ENCODE measurements around the gene SHMT1.
"Not testable (repeated sequence)": the region's sequence is repeated elsewhere in the genome, so short reads cannot be mapped to it uniquely, and the experiment has no call there.

The SHMT1 gene

DNA sequence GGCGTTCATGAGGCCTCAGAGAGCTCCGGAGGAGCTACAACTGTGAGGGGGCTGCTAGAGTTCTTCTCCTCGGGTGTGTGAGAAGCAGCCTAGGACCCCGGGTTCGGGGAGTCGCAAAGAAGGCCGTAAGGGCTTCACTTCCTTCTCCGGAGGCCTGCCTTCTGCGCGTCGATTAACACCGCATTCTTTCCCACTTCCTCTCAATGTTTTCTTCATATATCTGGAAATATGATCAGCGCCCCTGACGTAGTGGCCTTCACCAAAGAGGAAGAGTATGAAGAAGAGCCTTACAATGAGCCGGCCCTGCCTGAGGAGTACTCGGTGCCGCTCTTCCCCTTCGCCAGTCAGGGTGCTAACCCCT is 47.8 kb downstream of the SHMT1 start:
- TF ChIP-seq, protein P1, sequence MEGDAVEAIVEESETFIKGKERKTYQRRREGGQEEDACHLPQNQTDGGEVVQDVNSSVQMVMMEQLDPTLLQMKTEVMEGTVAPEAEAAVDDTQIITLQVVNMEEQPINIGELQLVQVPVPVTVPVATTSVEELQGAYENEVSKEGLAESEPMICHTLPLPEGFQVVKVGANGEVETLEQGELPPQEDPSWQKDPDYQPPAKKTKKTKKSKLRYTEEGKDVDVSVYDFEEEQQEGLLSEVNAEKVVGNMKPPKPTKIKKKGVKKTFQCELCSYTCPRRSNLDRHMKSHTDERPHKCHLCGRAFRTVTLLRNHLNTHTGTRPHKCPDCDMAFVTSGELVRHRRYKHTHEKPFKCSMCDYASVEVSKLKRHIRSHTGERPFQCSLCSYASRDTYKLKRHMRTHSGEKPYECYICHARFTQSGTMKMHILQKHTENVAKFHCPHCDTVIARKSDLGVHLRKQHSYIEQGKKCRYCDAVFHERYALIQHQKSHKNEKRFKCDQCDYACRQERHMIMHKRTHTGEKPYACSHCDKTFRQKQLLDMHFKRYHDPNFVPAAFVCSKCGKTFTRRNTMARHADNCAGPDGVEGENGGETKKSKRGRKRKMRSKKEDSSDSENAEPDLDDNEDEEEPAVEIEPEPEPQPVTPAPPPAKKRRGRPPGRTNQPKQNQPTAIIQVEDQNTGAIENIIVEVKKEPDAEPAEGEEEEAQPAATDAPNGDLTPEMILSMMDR (IDR thresholded peaks at IDR 0.05; ENCODE audit: low read depth, low read length) = no peak
- DNase-seq (ENCODE audit: low read depth in 2 of 2) = no peak
- peak overlapping the region; percentile 85 to 95 for H3K4me3 ChIP-seq (replicated peaks in 1 of 2; ENCODE audit: low read depth in 2 of 2, low read length in 2 of 2)

DNA sequence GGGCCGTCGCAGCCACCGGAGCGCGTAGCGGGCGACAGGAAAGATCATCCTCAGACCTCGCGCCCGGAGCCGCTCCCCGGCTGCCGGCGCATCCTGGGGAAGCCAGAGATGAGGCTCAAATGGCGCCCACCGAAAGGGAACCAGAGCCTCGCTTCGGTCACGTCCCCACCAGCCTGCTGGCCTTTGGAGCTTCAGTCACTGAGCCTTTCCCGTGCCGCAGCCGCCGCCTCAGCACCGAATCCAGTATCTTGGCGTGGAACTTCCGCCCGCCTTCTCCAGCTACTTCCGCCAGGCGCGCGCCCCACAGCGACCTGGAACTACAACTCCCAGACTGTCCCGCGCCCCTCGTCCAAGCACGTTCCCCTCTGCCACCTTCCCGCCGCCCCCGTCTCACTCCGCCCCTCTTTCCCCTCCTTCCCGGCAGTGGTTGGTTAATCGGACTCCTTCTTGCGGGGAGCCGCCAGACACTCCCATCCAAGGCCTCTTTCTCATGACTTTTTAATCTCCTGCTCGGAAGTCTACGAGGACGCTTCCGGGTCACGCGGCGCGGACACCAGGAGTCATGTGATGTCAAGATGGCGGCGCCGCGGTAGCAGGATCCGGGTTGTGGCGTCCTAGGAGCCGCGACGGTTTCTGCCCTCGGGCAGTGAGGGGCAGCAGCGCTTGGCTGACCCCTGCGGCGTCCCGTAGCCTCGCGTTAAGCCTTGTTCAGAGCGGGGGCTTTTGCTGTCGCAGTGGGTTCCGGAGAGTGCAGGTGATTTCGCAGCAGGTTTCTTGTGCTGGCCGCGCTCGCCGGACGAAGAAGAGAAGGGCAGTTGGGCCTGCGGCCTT is 48.4 kb downstream of the SHMT1 start, which contains the start of the genes SMCR8 and TOP3A:
Gene SMCR8 (plus strand): TSS at position 563 of the 831 bp plus-strand sequence. CDS start 497 bp downstream, outside the sequence.
Gene TOP3A (minus strand): TSS at position 264 of the 831 bp plus-strand sequence. CDS start 216 bp downstream, at position 48.
- peak within 1 kb of the TSS; percentile 85 to 95 for H3K4me3 ChIP-seq (replicated peaks in 1 of 2; ENCODE audit: low read depth in 2 of 2, low read length in 2 of 2)
- DNase-seq (ENCODE audit: low read depth in 2 of 2) = peak; percentile 98 to 99
- TF ChIP-seq, protein P1 (IDR thresholded peaks at IDR 0.05; ENCODE audit: low read depth, low read length) = no peak

DNA sequence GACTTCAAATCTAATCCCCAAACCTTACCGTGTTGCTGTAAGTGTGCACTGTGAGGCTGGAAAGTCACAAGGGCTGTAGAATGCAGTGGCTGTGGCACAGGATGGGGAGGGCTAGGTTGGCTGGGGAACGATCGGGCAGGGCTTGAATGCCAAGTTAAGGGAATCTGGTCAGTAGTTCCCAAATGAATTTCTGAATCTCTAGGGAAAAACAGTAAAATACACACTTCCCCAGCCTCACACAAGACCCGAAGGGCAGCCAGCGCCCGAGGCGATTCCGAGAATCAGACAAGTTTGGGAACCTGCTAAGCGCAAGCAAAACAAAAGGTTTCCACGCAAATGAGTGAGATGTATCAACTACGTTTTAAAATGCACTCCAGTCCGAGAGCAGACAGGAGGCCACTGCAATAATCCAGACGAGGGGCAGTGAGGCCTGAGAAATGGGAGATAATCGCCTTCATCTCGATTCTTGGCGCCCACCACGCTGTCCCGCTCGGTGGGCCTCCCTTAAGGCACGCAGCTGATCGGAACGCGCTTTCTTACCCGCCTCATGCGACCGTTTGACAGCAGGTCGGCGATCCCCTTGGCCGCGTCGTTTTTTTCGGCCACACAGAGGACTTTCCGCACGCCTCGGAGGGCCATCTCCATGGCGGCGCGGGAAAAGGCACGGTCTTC is 49.2 kb downstream of the SHMT1 start:
- peak overlapping the region; percentile 85 to 95 for H3K4me3 ChIP-seq (replicated peaks in 1 of 2; ENCODE audit: low read depth in 2 of 2, low read length in 2 of 2)
- no peak for DNase-seq (ENCODE audit: low read depth in 2 of 2)
- TF ChIP-seq, protein P1 (IDR thresholded peaks at IDR 0.05; ENCODE audit: low read depth, low read length) = no peak

DNA sequence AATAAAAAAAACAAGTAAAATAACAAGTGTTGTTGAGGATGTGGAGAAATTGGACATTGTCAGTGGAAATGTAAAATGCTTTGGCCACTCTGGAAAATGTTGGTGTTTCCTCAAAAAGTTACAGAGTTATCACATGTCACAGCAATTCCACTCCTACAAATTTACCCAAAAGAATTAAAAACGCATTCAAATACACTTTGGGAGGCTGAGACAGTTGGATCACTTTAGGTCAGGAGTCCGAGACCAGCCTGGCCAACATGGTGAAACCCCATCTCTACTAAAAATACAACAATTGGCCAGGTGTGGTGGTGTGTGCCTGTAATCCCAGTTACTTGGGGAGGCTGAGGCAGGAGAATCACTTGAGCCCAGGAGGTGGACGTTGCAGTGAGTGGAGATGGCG is 54.1 kb downstream of the SHMT1 start:
- no peak overlapping the region for H3K4me3 ChIP-seq (replicated peaks in 1 of 2; ENCODE audit: low read depth in 2 of 2, low read length in 2 of 2)
- TF ChIP-seq, protein P1 (IDR thresholded peaks at IDR 0.05; ENCODE audit: low read depth, low read length) = no peak
- no peak for DNase-seq (ENCODE audit: low read depth in 2 of 2)

DNA sequence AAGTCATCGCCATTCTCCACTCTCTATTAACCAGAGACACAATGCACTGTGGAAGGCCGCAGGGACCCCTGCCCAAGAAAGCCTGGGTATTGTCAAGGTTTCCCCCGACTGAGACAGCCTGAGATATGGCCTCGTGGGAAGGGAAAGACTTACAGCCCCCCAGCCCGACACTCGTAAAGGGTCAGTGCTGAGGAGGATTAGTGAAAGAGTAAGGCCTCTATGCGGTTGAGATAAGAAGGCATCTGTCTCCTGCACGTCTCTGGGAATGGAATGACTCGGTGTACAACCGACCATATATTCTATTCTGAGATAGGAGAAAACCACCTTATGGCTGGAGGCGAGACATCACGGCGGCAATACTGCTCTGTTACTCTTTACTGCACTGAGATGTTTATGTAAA is 60.1 kb downstream of the SHMT1 start:
- not testable (repeated sequence) for H3K4me3 ChIP-seq (replicated peaks in 1 of 2; ENCODE audit: low read depth in 2 of 2, low read length in 2 of 2); DNase-seq (ENCODE audit: low read depth in 2 of 2)

DNA sequence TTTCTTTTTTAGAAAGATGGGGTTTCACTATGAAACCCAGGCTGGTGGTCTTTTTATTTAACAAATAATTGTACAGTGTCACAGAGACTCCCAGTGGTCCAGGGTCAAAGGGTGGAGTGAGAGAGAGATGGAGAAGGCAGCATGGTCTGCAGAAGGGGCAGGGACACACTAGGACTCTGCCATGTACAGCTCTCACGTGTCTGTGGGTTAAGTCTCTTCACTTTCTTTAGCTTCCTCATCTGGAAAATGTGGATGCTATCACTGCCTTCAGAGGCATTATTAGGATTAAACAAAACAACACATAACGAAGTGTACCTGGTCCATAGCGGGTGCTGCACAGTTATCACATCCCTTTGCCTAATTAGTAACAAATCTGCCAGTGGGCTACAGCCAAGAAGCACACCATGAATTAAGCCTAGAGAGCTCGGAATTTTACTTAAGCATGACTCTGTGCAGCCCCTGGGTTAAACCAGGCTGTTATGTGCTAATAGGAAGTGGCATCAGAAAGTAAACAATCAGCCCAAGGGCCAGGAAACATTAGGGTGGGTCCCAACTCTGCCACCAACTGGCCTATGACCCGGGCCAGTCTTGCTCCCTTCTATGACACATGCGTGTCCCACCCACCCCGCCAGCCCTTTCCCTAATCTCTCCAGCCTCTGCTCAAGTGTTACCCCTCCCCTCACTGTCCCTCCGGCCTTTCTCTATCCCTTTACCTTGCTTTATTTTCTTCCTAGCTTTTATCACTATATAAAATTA is 62.4 kb downstream of the SHMT1 start:
- DNase-seq (ENCODE audit: low read depth in 2 of 2) = no peak
- H3K4me3 ChIP-seq (replicated peaks in 1 of 2; ENCODE audit: low read depth in 2 of 2, low read length in 2 of 2) = no peak overlapping the region
- TF ChIP-seq, protein P1 (IDR thresholded peaks at IDR 0.05; ENCODE audit: low read depth, low read length) = no peak

DNA sequence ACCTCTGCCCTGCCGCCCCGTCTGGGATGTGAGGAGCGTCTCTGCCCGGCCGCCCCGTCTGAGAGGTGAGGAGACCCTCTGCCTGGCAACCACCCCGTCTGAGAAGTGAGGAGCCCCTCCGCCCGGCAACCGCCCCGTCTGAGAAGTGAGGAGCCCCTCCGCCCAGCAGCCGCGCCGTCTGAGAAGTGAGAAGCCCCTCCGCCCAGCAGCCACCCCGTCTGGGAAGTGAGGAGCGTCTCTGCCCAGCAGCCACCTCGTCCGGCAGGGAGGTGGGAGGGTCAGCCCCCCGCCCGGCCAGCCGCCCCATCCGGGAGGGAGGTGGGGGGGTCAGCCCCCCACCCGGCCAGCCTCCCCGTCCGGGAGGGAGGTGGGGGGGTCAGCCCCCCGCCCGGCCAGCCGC is 65.3 kb downstream of the SHMT1 start:
- DNase-seq (ENCODE audit: low read depth in 2 of 2); H3K4me3 ChIP-seq (replicated peaks in 1 of 2; ENCODE audit: low read depth in 2 of 2, low read length in 2 of 2): not testable (repeated sequence)

Data from cardiac fibroblast (primary cell).